GM13977 (cell line): Measurements from ENCODE around the gene MANF.

Experiments used
- DNase-seq: peaks from one replicate; pipeline ENCODE4 v3.0.0; 2012; ENCODE audit warnings: low spot score
- in situ Hi-C: fragments of 300-500 bp; cut with MboI; formaldehyde crosslinking; loops from one replicate; pipeline ENCODE4 v1.12.0; 2022; ENCODE audit warnings: low sequenced_read_pairs, low pct_unique_long_range_greater_than_20kb, mixed read lengths, inconsistent platforms; ENCODE audit not compliant: unreplicated experiment
- TF ChIP-seq, protein P1 (sequence below): IDR thresholded peaks from 2 replicates; pipeline ENCODE4 v1.5.1; 2012; ENCODE audit warnings: mild to moderate bottlenecking, control low read depth; ENCODE audit not compliant: insufficient read depth; ENCODE audit errors: extremely low read depth, missing control alignments

Gene MANF

DNA sequence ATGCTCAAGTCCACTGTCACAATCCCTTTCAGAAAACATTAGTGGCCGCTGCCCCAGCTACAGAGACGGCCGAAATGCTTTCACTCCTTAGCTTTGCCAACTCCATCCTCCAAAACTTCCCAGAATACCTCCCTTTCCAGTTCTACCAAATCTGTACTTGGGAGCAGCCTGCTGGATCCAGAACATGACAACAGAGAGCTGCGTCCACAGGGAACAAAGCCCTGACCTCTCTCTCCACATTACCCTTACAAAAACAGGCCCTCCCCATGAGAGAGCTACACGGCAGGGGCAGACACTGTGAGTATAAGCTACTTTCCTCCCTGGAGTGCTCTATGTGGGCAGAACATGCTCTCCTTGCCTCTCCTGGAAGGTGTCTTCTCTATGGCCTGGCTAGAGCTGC is 12.3 kb downstream of the MANF start:
- in situ Hi-C loops = no loop called here

DNA sequence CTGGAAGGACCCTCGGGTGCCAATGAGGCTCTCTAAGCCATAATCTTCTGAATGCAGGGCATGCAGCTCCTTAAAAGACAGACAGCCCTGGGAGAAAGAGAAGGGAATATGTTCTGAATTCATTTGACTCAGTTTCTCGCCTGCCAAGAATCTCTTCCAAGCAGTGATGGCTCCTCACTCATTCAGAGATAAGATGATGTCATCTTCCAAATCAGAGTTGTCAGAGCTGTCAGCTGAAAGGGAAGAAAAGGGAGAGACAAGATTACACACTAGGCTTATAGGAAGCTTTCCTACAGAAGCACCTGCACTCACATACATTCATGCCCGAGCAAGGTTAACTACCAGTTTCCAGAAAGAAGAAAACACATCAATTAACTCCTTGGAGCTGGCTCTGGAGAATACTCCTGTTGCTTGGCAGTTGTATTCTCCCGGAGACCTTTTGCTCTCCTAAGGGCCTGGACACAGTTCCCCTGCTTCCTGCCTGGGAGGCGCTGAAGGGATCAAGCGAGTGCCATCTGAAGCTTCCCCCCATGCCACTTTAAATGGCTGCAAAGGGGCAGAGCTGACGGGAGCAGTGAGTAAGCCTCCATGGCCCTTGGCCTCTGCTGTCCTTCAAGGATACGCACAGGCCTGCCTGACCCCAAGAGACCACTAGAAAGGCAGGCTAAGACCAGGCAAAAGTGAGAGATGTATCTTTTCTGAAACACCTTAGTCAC is 13.7 kb downstream of the MANF start:
- TF ChIP-seq, protein P1, sequence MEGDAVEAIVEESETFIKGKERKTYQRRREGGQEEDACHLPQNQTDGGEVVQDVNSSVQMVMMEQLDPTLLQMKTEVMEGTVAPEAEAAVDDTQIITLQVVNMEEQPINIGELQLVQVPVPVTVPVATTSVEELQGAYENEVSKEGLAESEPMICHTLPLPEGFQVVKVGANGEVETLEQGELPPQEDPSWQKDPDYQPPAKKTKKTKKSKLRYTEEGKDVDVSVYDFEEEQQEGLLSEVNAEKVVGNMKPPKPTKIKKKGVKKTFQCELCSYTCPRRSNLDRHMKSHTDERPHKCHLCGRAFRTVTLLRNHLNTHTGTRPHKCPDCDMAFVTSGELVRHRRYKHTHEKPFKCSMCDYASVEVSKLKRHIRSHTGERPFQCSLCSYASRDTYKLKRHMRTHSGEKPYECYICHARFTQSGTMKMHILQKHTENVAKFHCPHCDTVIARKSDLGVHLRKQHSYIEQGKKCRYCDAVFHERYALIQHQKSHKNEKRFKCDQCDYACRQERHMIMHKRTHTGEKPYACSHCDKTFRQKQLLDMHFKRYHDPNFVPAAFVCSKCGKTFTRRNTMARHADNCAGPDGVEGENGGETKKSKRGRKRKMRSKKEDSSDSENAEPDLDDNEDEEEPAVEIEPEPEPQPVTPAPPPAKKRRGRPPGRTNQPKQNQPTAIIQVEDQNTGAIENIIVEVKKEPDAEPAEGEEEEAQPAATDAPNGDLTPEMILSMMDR = no peak
- no peak for DNase-seq
- in situ Hi-C loops = no loop called here

More for the DNA sequence above, 12.3 kb downstream of the MANF start:
- no peak for DNase-seq
- TF ChIP-seq, protein P1 = no peak

DNA sequence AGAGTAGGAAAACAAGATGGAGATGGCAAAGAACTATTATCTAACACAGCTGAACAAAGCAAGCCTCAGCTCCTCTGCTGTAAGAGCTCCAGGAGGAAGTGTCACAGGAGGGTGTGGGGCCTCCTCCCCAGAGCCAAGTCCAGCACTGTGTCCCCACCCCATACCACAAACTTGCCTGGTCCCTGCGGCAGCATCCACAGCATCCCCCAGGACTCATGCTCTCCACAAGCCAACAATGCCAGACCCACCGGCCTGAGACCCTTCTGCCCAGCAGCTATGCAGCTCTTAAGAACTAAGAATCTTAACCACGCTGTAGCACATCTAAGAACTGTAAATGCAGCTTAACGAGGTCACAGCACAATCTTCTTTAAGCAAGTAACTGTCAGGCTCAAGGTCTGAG is 15.1 kb downstream of the MANF start:
- in situ Hi-C loops = no loop called here
- DNase-seq = no peak

DNA sequence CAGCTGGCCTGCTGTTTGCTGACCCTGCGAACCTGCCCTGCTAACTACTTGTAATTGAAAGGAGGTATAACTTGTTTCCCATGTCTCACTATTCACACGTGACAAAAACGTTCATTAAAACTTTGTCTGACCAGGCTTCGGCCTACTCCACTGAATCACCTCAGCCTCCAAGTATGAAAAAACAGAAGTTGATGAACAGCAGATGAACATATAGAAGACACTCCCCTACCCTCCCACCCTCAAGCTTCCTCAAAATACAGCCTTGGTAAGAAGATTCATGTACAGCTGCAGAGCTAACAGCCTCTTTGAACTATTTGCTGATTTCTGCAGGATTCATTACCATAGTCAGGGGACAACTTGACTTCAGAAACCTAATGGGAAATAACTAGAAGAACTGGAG is 16.6 kb downstream of the MANF start:
- TF ChIP-seq, protein P1 = no peak
- no peak for DNase-seq
- in situ Hi-C loops = no loop called here

More for the DNA sequence above, 15.1 kb downstream of the MANF start:
- TF ChIP-seq, protein P1 = no peak

DNA sequence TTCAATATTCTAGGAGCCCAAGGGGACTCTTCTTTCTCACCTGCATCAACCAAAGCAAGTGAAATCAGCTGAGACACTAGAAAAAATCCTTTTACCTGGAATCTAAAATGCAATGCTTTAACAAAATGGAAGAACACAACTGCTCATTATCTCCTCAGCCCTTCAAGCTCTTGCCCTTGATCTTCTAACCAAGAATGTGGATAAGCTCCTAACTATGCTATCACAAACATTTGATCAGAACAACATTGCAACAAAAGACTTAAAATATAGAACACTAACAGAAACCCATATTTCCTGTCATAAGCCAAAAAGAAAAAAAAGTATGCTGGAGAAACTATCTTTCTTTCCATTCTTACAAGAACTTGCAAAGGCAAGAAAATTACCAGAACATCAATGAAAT is 18.6 kb downstream of the MANF start:
- DNase-seq = no peak
- TF ChIP-seq, protein P1 = no peak
- in situ Hi-C loops = no loop called here

DNA sequence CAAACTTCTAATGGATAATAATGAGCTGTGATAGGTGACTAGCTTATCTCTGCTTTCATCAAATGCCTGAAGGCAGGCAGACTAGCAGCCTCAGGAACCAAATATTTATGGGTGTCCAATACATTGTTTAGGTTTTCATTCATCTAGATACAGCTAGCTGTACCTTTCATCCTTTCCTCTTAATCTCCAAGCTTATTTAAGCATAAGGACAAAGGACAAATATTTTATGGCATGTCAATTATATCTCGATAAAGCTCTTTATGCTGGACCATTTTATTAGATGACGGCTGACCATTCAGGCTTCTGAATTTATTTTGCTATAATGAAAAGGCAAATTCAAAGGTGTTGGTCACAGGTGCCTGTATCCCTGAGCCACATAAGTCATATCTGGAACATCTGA is 22.9 kb downstream of the MANF start:
- no peak for DNase-seq
- in situ Hi-C loops = no loop called here
- TF ChIP-seq, protein P1 = no peak
